ENCODE data around the gene CACNB4. TPM values are rescaled to one million over a fixed set of nuclear protein-coding genes. Genes with fewer than 3 reads are reported as not detected.
"Not testable (repeated sequence)": the region's sequence is repeated elsewhere in the genome, so short reads cannot be mapped to it uniquely, and the experiment has no call there.

The CACNB4 gene
- polyA plus RNA-seq (2014; cell fraction: cytosol; rRNA removed): 4.7 and 6.2 TPM in 2 replicates
- 27.7 and 39.9 TPM in 2 replicates for polyA plus RNA-seq (2014; cell fraction: nucleus; rRNA removed)

- peak; percentile 70 for DNase-seq (ENCODE audit: low spot score)
Observed at GRCh38 chr2:152098496-152099366, at the start of gene CACNB4. CACNB4 (minus strand) TSS chr2:152099044.

- no peak for DNase-seq (ENCODE audit: low spot score)
Observed at GRCh38 chr2:152134488-152135280, 35.8 kb upstream of the CACNB4 start.

DNA sequence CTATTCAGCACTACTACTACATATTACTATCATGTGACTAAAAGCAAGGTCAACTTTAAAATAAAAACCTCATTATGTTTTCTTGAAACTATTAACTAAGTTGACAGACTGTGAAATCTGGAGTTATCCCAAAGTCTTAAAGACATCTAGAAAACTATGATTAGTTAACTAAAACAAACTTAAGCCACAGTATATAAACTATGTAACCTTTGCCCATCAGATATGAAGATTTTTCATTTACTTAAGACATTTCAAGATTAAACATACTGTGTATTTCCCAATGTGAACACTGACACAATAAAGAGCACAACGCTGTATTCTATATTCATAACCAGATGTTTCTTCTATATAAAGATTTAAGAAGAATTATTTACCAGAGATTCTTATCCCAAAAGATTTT is 33.5 kb upstream of the CACNB4 start:
- DNase-seq (ENCODE audit: low spot score): no peak

- DNase-seq (ENCODE audit: low spot score): no peak
Observed at GRCh38 chr2:152127628-152128027, 28.8 kb upstream of the CACNB4 start.

GRCh38 chr2:152126664-152127063 is 27.8 kb upstream of the CACNB4 start:
- no peak for DNase-seq (ENCODE audit: low spot score)

- DNase-seq (ENCODE audit: low spot score): no peak
Observed at GRCh38 chr2:152122161-152122560, 23.3 kb upstream of the CACNB4 start.

DNA sequence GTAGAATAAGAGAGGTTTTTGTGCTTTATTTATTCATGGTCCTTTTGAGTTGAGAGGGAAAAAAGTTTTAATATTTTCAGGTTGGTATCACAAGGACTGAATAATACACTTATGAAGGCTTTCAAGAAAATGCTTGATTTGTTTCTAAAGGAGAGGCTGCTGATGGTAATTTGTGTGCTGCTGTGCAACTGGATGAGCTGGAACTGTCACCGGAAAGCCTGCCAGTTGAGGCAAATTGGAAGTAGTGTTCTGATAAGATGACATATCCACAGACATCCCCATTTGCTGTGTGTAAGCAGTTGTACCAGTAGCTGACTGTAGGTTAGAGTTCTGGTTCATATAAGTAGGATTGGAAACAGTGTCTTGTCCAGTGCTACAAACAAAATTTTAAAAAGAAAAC is 21.6 kb upstream of the CACNB4 start:
- no peak for DNase-seq (ENCODE audit: low spot score)

- no peak for DNase-seq (ENCODE audit: low spot score)
Observed at GRCh38 chr2:152115952-152116351, 17.1 kb upstream of the CACNB4 start.

DNA sequence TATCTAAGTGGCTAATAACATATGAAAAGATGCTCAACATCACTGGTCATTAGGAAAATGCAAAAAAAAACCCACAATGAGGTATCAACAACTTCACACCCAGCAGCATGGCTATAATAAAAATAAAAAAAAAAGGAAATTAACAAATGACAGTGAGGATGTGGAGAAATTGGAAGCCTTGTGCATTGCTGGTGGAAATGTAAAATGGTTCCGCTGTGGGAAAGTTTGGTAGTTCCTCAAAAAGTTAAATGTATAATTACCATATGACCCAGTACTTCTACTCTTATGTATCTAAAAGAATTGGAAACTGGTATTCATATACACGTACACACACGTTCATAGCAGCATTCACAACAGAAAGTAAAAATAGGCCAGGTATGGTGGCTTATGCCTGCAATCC is 15.5 kb upstream of the CACNB4 start:
- no peak for DNase-seq (ENCODE audit: low spot score)

DNA sequence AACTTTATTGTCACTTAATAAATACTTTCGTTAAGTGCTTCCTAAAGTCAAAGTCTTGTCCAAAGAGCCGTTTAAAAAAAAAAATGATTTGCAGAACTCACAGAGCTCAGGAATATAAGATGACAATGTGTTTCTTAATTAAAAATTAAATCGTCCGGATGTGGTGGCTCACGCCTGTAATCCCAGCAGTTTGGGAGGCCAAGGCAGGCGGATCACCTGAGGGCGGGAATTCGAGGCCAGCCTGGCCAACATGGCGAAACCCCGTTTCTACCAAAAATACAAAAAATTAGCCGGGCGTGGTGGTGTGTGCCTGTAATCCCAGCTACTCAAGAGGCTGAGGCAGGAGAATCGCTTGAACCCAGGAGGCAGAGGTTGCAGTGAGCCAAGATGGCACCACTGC is 8.3 kb upstream of the CACNB4 start:
- not testable (repeated sequence) for DNase-seq (ENCODE audit: low spot score)

GRCh38 chr2:152106464-152106863 is 7.6 kb upstream of the CACNB4 start:
- DNase-seq (ENCODE audit: low spot score): no peak

GRCh38 chr2:152103271-152103670 is 4.4 kb upstream of the CACNB4 start:
- DNase-seq (ENCODE audit: low spot score): no peak

DNA sequence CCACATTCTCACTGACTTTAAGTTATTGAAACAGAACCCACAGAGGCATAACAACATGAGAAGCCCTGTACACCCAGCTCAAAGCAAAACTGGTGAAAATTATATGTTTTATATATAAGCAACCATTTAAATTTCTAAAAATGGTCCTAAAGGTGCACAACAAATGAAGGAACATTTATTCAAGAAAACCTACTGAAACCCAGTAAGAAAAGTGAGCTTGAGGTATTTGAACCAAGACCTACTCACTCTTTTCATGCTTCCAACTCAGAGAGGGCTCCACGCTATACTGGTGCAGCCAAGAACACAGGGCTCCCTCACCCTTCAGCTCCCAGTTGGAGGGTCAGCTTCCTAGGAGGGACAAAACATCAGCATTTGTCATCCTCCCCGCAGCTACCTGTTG is 2.1 kb upstream of the CACNB4 start:
- no peak for DNase-seq (ENCODE audit: low spot score)

DNA sequence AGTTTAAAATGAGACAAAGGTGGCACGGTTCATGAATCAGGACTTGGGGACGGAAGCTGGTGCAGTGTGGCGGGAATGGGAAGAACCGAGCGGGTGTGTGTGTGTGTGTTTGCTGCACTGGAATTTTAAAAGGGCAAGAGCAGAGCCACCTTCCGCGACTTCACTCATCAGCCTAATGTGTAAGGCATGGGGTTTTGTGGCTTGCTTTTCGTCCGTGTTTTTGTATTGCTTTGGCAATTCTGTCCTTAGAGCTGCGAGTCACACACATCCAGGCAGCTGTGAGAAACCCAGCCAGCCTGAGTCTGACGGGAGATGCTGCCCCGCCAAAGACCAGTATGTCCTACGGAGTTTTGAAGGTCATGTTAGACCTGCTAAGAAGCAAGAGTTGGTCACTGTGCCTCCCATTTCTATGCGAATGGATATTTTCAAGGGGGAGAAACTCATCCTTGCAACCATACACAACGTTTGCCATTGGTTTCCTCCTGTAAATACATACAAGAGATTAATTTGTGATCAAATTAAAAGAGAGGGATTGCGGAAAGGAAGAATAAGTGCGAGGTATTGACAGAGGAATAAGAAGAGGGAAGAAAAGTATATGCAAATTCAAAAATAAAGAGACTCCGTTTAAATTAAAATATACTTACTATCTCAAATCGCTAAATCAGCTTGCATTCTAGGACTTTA is 665 bp upstream of the CACNB4 start:
- DNase-seq (ENCODE audit: low spot score): peak; percentile 55

GRCh38 chr2:152097801-152098495 is 896 bp downstream of the CACNB4 start:
- DNase-seq (ENCODE audit: low spot score): peak; percentile 46

DNA sequence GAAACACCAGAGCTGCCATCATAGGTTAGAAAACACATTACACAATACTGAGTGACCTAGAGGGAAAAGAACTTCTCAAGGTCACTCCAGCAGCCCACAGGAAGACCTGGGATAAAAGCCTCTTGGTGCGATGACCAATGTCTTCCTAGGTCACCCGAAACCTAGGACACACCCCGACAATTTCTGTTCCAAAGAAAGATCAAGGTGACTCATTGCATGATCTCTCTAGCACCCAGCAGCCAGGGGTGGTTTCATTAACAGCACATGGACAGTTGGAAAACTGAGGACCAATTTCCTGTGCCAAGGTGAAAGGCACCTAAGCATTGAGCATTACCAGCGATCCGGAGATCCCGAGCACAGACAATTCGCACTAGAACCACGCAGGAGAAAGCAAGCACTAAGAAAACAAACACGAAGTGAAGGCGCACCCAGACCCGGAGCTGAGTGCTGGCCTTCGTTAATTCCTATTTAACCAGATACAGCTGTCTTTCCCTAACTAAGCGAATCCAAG is 1.5 kb downstream of the CACNB4 start:
- DNase-seq (ENCODE audit: low spot score): peak; percentile 21

DNA sequence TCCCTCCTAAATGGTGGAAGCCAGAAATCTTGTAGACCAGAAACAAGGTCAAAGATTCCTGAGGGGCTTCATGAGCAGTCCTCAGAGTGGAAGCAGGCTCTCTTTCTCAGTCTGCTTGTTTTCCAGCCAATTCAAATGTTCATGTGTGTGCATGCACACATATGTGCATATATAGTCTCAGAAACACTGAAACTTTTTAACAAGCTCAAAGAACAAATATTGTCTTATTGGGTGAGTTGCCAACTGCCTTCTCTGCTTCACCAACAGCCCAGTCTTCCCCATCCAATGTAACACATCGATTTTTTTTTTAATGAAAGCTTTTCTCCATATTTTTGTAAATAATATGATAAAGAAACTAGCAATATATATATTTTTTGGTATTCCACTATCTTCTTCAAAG is 3.7 kb downstream of the CACNB4 start:
- no peak for DNase-seq (ENCODE audit: low spot score)

DNA sequence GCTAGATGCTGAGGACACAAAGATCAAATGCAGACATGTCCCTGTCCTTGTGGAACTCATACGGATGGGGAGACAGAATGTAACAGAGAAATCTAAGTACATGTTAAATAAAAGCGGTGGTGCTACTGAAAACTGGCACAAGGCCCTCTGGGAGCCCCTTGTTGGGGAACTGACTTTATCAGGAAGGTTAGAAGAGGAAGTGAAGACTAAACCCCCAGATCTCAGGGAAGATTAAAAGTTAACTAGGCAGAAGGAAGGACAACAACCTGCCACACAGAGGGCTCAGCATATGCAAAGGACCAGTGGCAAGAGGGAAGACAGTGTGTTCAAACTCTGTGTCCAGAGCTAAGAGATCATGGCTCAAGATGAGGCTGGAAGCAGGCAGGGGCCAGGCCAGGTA is 4.8 kb downstream of the CACNB4 start:
- DNase-seq (ENCODE audit: low spot score): no peak

DNA sequence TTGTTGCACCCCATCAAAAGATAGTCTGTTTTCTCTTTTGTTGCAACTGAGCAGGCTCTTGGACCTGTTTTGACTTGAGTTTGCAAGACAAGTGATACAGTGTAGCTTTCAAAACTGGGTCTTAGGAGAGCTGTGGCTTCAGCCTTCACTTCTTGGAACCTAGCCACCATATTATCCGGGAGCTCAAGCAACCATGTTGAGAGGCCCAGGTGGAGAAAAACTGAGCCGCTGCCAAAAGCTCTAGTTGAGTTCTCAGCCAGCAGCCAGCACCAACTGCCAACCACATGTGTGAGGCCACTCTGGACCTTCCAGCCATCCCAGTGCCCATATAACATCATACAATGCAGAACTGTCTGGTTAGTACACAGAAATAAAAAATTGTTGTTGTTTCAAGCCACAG is 5.4 kb downstream of the CACNB4 start:
- no peak for DNase-seq (ENCODE audit: low spot score)

GRCh38 chr2:152092095-152092494 is 6.7 kb downstream of the CACNB4 start:
- no peak for DNase-seq (ENCODE audit: low spot score)

GRCh38 chr2:152090726-152091125 is 8.1 kb downstream of the CACNB4 start:
- not testable (repeated sequence) for DNase-seq (ENCODE audit: low spot score)
